Heart left ventricle (tissue), 16 donors: ENCODE data around the gene RAB6A. TPM values are rescaled to one million over a fixed set of nuclear protein-coding genes. Genes with fewer than 3 reads are reported as not detected.

Experiments
- ATAC-seq, 4 donors: fragments of 200-7000 bp; cut with Tn5 transposase; one replicate each; pipeline ENCODE4 v1.9.1; 2020 to 2022; ENCODE audit warnings: moderate library complexity in 4 of 4, mild to moderate bottlenecking in 3 of 4, moderate number of reproducible peaks in 1 of 4
- DNase-seq, 5 donors: peaks; one replicate each; pipeline ENCODE4 v3.0.0-alpha.2; 2020
- H3K27ac ChIP-seq, 12 donors: fragments of 200-600 bp; sonication (generic) in 4 of 12; one replicate each; pipeline versions ENCODE4 v1.5.0 to v1.8.0; 2016 to 2022; ENCODE audit warnings: mild to moderate bottlenecking in 2 of 12
- H3K27me3 ChIP-seq, 9 donors: fragments of 200-600 bp; sonication (generic) in 2 of 9; one replicate each; pipeline versions ENCODE4 v1.5.1 to v1.8.0; 2016 to 2022; ENCODE audit warnings: mild to moderate bottlenecking in 3 of 9
- H3K36me3 ChIP-seq, 9 donors: fragments of 200-600 bp; sonication (generic) in 2 of 9; one replicate each; pipeline versions ENCODE4 v1.5.0 to v1.8.0; 2018 to 2022; ENCODE audit warnings: mild to moderate bottlenecking in 2 of 9
- H3K4me1 ChIP-seq, 12 donors: fragments of 200-600 bp; sonication (generic) in 4 of 12; one replicate each; pipeline versions ENCODE4 v1.5.0 to v1.8.0; 2016 to 2022; ENCODE audit warnings: mild to moderate bottlenecking in 3 of 12
- H3K4me3 ChIP-seq, 12 donors: fragments of 200-600 bp; sonication (generic) in 4 of 12; one replicate each; pipeline versions ENCODE4 v1.5.0 to v1.8.0; 2017 to 2022; ENCODE audit warnings: mild to moderate bottlenecking in 9 of 12, moderate library complexity in 4 of 12
- H3K9me3 ChIP-seq, 12 donors: fragments of 200-600 bp; sonication (generic) in 4 of 12; one replicate each; pipeline versions ENCODE4 v1.5.0 to v1.8.0; 2016 to 2022; ENCODE audit warnings: mild to moderate bottlenecking in 1 of 12
- CTCF ChIP-seq, 12 donors: fragments of 200-600 bp; sonication (generic) in 4 of 12; IDR thresholded peaks; one replicate each; pipeline versions ENCODE4 v1.5.0 to v1.8.0; 2018 to 2022; ENCODE audit warnings: antibody characterized with exemption in 12 of 12, mild to moderate bottlenecking in 5 of 12
- POLR2A ChIP-seq, 2 donors: fragments of 450-650 bp; IDR thresholded peaks; one replicate each; pipeline ENCODE4 v1.6.1; 2017; ENCODE audit warnings: antibody characterized with exemption in 2 of 2, mild to moderate bottlenecking in 2 of 2, moderate library complexity in 2 of 2
- WGBS, 4 donors: extraction: QIAGEN DNeasy Blood & Tissue Kit in 2 of 4; methylation state at CpG; one replicate each; pipeline versions ENCODE4 v1.1.5 to v1.1.7; 2013 to 2018; 5-methylcytosine and 5-hydroxymethylcytosine counted together
- intact Hi-C, 10 donors: fragments of 100-400 bp; cut with DNase I; formaldehyde crosslinking; loops; one replicate each; pipeline versions ENCODE4 v1.11.1 to v1.14.2; 2022
- polyA plus RNA-seq, 2 donors: library from polyadenylated mRNA; stranded (reverse); fragments of 200-250 nt; gene quantifications; one replicate each; pipeline ENCODE4 v1.2.3, GENCODE V29; 2013
- total RNA-seq, 9 donors: library from RNA; depleted of rRNA in 2 of 9; stranded (reverse); fragments of >200 nt in 2 of 9; fragmentation: NEBNext Ultra II Directional in 3 of 9; extraction: Animal tissue kit (Norgen Biotek cat#: 25700) in 3 of 9; gene quantifications; one replicate each; pipeline versions ENCODE4 v1.1.0 to v1.2.4, GENCODE V29; 2016 to 2023
- donor health status: ischemic (EF 13 %, LVEDD 7.1; RV severe dilation, severe dysfunction).
- donor health status: healthy with polysubstance abuse.
- donor health status: DM: no; HTN: yes; CAD: no.
- donor health status: DM: no; HTN: no; CAD: no.
- donor health status: ischemic (EF 25% LVEDD 6.9; RV normal size, moderate dysfunction).
- donor health status: ischemic (EF 25% LVEDD 5.7; RV mildly dilated, moderate dysfunction).
- donor health status: healthy.
- donor health status: DM: yes; HTN: yes; CAD: no.
- donor health status: ischemic (EF 35%, LVEDD 5.7; RV mildly dilated, moderate dysfunction).
- donor health status: nonischemic (EF 11% LVEDD 7.7; RV severe dilation, severe dysfunction).
- donor health status: DM: yes; HTN: yes; CAD: no.
- donor health status: PGD.
- donor health status: ischemic (EF 29% LVEDD 5.4; RV normal size, mild dysfunction).
- donor health status: nonischemic (EF 23%, LVEDD 6.1; RV moderate dilation, normal function).

RAB6A gene
- total and polyA plus RNA-seq, 11 donors, result 41.7 to 143 (median 117) TPM

- Histone ChIP-seq H3K4me3 (no peak overlapping the region), H3K4me1 (peaks cover 0 to 25% (median 9%) of the 10 kb centered on the region in 12 donors), H3K36me3 (no peaks in the 10 kb centered on the region), H3K9me3 (no peaks in the 10 kb centered on the region), H3K27me3 (no peaks in the 10 kb centered on the region), H3K27ac (no peak overlapping the region)
- ATAC-seq (no peak), DNase-seq (no peak)
- 77 to 98% (median 81%) methylated on average over 3 of the region's 3 CpGs for WGBS, 4 donors
- intact Hi-C loops, result loop anchor here in 1 of 10 donors (5.0 kb wide), 1 partner anchor 305 kb away; no protein-coding TSS in a partner anchor
- no peak for TF ChIP-seq CTCF (IDR thresholded peaks at IDR 0.05)
- TF ChIP-seq POLR2A (IDR thresholded peaks at IDR 0.05), result no peak
These were observed 103.9 kb downstream of the RAB6A start for GRCh38 chr11:73656985-73657384.

- H3K4me1 ChIP-seq, result peaks cover 0 to 17% (median 4%) of the 10 kb centered on the region in 12 donors
- no peaks in the 10 kb centered on the region for H3K27me3 ChIP-seq
- no peak for ATAC-seq
- 92 to 98% (median 96%) methylated on average over 7 to 8 of the region's 8 CpGs for WGBS, 4 donors
- no peaks in the 10 kb centered on the region for H3K36me3 ChIP-seq
- no peak overlapping the region for H3K27ac ChIP-seq
- intact Hi-C loops, result loop anchor here in 1 of 10 donors (5.0 kb wide), 1 partner anchor 303 kb away; no protein-coding TSS in a partner anchor
- TF ChIP-seq POLR2A (IDR thresholded peaks at IDR 0.05) (no peak), CTCF (IDR thresholded peaks at IDR 0.05) (no peak)
- H3K4me3 ChIP-seq, result no peak overlapping the region
- DNase-seq, result no peak
- H3K9me3 ChIP-seq, result no peaks in the 10 kb centered on the region
These were observed 105.2 kb downstream of the RAB6A start for GRCh38 chr11:73655686-73656085.

GRCh38 chr11:73654482-73655021, 106.3 kb downstream of the RAB6A start:
- DNase-seq (no peak), ATAC-seq (no peak)
- WGBS, 4 donors, result 89 to 94% (median 92%) methylated on average over 7 of the region's 7 CpGs
- no peak overlapping the region for H3K4me3 ChIP-seq
- H3K27ac ChIP-seq, result peak overlapping the region in 1 of 12 donors; percentile 75
- intact Hi-C loops, result loop anchor here in 1 of 10 donors (5.0 kb wide), 1 partner anchor 302 kb away; no protein-coding TSS in a partner anchor
- no peaks in the 10 kb centered on the region for H3K27me3 ChIP-seq
- no peaks in the 10 kb centered on the region for H3K36me3 ChIP-seq
- H3K9me3 ChIP-seq, result no peaks in the 10 kb centered on the region
- H3K4me1 ChIP-seq, result peaks cover 0 to 13% (median 0%) of the 10 kb centered on the region in 12 donors
- no peak for TF ChIP-seq CTCF (IDR thresholded peaks at IDR 0.05)
- TF ChIP-seq POLR2A (IDR thresholded peaks at IDR 0.05), result no peak

- WGBS, 4 donors, result 61 to 85% (median 74%) methylated on average over 5 of the region's 5 CpGs
- H3K27ac ChIP-seq, result peak overlapping the region in 2 of 12 donors; percentile 45 to 75
- intact Hi-C loops, result no loop called here
- H3K4me1 ChIP-seq, result peaks cover 0 to 13% (median 0%) of the 10 kb centered on the region in 12 donors
- H3K9me3 ChIP-seq, result no peaks in the 10 kb centered on the region
- ATAC-seq (peak; percentile 57 to 89 (median 76)), DNase-seq (peak in 2 of 5 donors; percentile 33 to 46)
- no peaks in the 10 kb centered on the region for H3K36me3 ChIP-seq
- TF ChIP-seq POLR2A (IDR thresholded peaks at IDR 0.05) (no peak), CTCF (IDR thresholded peaks at IDR 0.05) (no peak)
- no peak overlapping the region for H3K4me3 ChIP-seq
- H3K27me3 ChIP-seq, result no peaks in the 10 kb centered on the region
These were observed 106.9 kb downstream of the RAB6A start for GRCh38 chr11:73653996-73654395.
